ENCODE data around the gene CXCR2. TPM values are rescaled to one million over a fixed set of nuclear protein-coding genes. Genes with fewer than 3 reads are reported as not detected.

The CXCR2 gene
- total RNA-seq, 1 donor from 2014 or later = 1.1 TPM

- intact Hi-C loops (cut with micrococcal nuclease) = no loop called here
- ATAC-seq = no peak
- no peak for DNase-seq
Measured at GRCh38 chr2:218128781-218129457, 3.1 kb downstream of the CXCR2 start.

- ATAC-seq (no peak), DNase-seq (no peak)
- intact Hi-C loops (cut with micrococcal nuclease) = no loop called here
Measured at GRCh38 chr2:218129458-218130135, 3.8 kb downstream of the CXCR2 start.

- DNase-seq = no peak
- intact Hi-C loops (cut with micrococcal nuclease) = no loop called here
- no peak for ATAC-seq
Measured at GRCh38 chr2:218130377-218130776, 4.5 kb downstream of the CXCR2 start.

DNA sequence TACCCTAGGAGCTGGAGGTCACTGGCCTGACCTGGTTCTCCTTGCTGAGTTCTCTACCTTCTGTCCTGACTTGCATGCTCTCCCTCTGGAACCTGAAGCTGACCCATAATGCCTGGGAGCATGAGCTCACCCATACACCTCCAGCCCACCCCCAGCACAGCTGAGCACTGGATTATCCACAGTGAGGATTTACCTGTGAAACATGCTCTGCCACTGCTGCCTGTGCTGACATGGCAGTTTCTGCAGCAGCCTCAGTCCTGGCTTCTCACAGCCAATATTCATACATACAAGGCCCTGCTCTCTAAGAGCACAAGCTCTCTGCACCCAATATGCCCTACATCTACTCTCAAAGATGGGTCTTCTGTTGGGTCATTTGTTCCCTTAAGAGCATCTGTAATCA lies 5.0 kb downstream of the CXCR2 start:
- DNase-seq (no peak), ATAC-seq (no peak)
- intact Hi-C loops (cut with micrococcal nuclease) = no loop called here

GRCh38 chr2:218137514-218137913 lies 11.7 kb downstream of the CXCR2 start:
- DNase-seq = no peak
- ATAC-seq = no peak
- intact Hi-C loops (cut with micrococcal nuclease) = no loop called here

DNA sequence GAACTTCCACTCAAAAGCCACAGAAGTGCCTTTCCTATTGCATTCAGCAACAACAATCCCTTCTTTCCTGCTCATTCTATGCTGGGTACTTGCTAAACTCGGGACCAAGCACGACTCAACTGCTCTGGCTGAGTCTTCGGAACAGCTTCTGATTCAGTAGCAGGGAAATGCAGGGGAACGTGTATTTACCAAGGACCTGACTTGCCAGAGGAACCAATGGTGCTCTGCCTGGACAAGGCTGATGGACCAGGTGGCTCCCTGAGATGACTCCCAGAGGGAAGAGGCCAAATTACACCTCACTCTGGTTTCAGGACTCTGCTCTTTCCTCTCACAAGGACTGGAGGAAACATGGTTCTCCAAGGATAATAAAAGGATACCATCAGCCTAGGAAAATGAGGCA lies 12.2 kb downstream of the CXCR2 start:
- ATAC-seq (no peak), DNase-seq (no peak)
- intact Hi-C loops (cut with micrococcal nuclease) = no loop called here

GRCh38 chr2:218145124-218145523 lies 19.3 kb downstream of the CXCR2 start:
- DNase-seq = peak; percentile 47
- ATAC-seq = no peak
- intact Hi-C loops (cut with micrococcal nuclease) = no loop called here

DNA sequence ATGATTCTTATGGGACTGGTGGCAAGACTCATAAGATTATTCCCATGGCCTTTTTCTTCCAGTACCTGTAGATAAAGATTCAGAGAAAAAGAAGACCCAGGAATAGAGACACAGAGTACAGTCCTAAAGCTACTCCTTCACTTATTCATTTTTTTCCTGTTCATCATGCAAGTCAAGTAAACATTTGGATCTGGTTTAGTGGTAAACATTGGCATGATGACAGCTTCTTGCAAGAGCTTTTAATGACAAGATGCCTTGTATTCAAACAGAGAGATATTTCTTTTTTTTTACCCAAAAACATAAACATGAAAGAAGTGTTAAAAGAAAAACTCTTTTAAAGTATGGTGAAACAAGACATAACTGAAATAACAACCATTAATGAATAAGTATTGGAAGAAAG lies 20.2 kb downstream of the CXCR2 start:
- ATAC-seq = no peak
- no peak for DNase-seq
- intact Hi-C loops (cut with micrococcal nuclease) = no loop called here

GRCh38 chr2:218149098-218149497 lies 23.3 kb downstream of the CXCR2 start:
- no peak for DNase-seq
- ATAC-seq = no peak
- intact Hi-C loops (cut with micrococcal nuclease) = no loop called here

- DNase-seq (no peak), ATAC-seq (no peak)
- intact Hi-C loops (cut with micrococcal nuclease) = no loop called here
Measured at GRCh38 chr2:218149848-218150440, 24.1 kb downstream of the CXCR2 start.

- intact Hi-C loops (cut with micrococcal nuclease) = no loop called here
- ATAC-seq = no peak
- DNase-seq = no peak
Measured at GRCh38 chr2:218152172-218152571, 26.3 kb downstream of the CXCR2 start.

GRCh38 chr2:218152777-218153176 lies 26.9 kb downstream of the CXCR2 start:
- no peak for DNase-seq
- intact Hi-C loops (cut with micrococcal nuclease) = no loop called here
- no peak for ATAC-seq

DNA sequence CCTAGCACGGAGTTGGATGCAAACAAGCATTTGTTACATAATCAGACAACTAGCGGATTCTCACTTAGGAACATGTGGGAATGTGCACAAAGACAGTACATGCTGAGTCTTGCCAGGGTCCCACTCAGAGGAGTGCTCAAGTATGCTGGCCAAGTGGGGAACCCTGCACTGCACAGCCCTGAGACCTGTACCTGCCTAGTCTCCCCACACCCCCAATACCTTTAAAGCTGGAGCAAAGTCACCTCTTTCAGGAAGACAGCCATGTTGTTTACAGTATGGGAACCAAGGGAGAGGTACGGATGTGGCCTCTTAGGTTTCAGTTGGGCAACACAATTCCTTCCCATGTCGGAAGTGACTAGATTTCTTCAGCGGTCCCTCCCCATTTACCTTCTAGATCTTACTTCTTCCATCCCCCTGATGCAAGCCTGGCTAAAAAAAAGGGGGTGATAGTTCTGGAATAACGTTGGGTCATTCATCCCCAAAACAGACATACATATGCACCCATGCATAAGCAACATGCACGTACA lies 30.2 kb downstream of the CXCR2 start:
- DNase-seq (no peak), ATAC-seq (no peak)
- intact Hi-C loops (cut with micrococcal nuclease) = no loop called here

DNA sequence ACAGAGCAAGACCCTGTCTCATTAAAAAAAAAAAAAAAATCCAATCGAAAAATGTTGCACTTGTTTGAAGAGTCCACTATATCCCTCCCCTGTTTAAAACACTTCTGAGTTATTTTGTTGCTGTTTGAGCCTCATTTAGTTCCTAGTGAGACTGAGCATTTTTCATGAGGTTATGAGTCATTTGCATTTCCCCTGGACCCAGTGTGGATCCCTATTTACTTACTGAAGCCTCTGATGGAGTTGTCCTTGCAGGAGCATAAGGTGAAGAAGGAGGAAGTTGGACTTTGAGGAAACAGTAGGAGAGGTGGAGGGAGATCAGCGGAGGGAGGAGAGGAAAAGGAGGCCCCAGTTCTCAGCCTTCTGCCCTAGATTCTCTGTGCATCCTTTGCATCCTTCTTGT lies 35.8 kb downstream of the CXCR2 start:
- intact Hi-C loops (cut with micrococcal nuclease) = no loop called here
- ATAC-seq (no peak), DNase-seq (no peak)

- no peak for DNase-seq
- no peak for ATAC-seq
- intact Hi-C loops (cut with micrococcal nuclease) = no loop called here
Measured at GRCh38 chr2:218162814-218163213, 37.0 kb downstream of the CXCR2 start.

DNA sequence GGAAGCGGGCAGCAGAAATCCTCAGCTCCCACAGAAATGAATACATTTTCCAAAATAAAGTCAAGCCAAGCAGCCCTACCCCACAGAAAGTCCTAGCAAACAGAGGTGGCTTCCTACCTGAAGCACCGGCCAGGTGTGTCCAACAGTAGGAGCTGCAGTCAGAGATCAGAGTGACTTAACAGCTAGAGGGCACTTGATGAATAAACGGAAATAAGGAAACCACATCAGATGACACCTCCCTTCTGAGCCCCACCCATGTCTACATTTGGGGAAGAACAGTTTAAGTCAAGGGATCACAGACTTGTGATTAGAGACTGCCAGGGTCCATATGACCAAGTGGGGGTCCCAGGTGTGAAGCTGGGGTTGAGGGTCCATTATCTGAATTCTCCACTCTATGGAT lies 41.0 kb downstream of the CXCR2 start, which contains the start of gene CXCR1:
CXCR1 (minus strand) TSS at position 172 of the 400 bp plus-strand sequence. CDS start 1,751 bp downstream, outside the sequence.
- ATAC-seq (no peak), DNase-seq (no peak)
- intact Hi-C loops (cut with micrococcal nuclease) = no loop called here

- DNase-seq (no peak), ATAC-seq (no peak)
- intact Hi-C loops (cut with micrococcal nuclease) = no loop called here
Measured at GRCh38 chr2:218168016-218168415, 42.2 kb downstream of the CXCR2 start.

DNA sequence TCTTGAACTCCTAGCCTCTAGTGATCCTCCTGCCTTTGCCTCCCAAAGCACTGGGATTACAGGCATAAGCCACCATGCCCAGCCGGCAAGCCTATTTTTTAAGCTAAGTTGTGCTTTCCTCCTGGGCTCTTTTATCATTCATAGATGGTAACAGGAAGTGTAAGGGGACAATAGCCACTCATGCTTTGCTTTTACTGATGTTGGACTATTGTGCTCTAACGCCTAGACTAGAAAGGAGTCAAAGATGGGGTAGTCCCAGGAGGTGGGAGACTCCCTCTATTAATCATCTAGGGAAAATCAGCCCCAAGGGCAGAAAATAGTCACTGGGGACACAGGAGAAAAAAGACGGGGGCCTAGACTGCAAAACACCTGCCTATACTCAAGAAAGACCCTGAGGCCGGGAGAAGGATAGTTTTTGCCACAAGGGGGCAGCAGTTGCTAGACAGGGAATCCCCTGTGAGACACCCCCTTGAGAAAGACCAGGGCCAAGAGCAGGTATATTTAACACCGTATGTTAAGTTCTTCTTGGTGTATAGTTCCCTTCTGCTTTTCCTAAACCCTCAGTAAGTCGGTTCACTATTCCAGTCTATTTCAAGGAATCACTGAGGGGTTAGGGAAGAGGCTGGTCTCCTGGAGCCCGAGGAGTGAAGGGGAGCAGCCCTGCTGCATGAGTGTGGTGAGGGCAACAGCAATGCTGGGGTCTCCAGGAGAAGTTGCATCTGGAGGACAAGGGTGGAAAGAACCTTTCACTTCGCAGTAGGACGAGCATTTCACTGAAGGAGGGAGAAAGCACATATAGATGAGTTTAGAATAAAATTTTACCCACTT lies 43.0 kb downstream of the CXCR2 start:
- intact Hi-C loops (cut with micrococcal nuclease) = no loop called here
- ATAC-seq (peak; percentile 63), DNase-seq (peak; percentile 37)

- intact Hi-C loops (cut with micrococcal nuclease) = no loop called here
- ATAC-seq (no peak), DNase-seq (no peak)
Measured at GRCh38 chr2:218169757-218170546, 44.1 kb downstream of the CXCR2 start.
